SK-N-SH (cell line): Measurements from ENCODE around the gene AHRR.

Experiments used
- CHD2 ChIP-seq: fragments of 150-350 bp; IDR thresholded peaks from 2 replicates; pipeline ENCODE4 v1.6.1; 2018; ENCODE audit warnings: low read length; ENCODE audit not compliant: partially characterized antibody
- CTCF ChIP-seq: fragments of 200-600 bp; sonication (generic); IDR thresholded peaks from 2 replicates; pipeline ENCODE4 v1.6.1; 2017; ENCODE audit warnings: antibody characterized with exemption, mild to moderate bottlenecking, moderate library complexity
- FOSL2 ChIP-seq: IDR thresholded peaks from 2 replicates; pipeline ENCODE4 v1.4.0; 2012; ENCODE audit warnings: low read depth, mild to moderate bottlenecking, moderate library complexity, borderline replicate concordance
- IRF3 ChIP-seq: fragments of 150-350 bp; IDR thresholded peaks from 2 replicates; pipeline ENCODE4 v1.6.1; 2016; ENCODE audit warnings: mild to moderate bottlenecking, low read depth, low read length
- JUND ChIP-seq: IDR thresholded peaks from 2 replicates; pipeline ENCODE4 v1.4.0; 2012
- NFIC ChIP-seq: IDR thresholded peaks from 2 replicates; pipeline ENCODE4 v1.4.0; 2012; ENCODE audit warnings: borderline replicate concordance
- POLR2AphosphoS5 ChIP-seq: IDR thresholded peaks from 2 replicates; pipeline ENCODE4 v1.6.1; 2012; ENCODE audit warnings: low read depth, low read length
- REST ChIP-seq: IDR thresholded peaks from 2 replicates; pipeline ENCODE4 v1.6.1; 2012; ENCODE audit warnings: mild to moderate bottlenecking, low read depth, low read length, moderate library complexity
- TAF1 ChIP-seq: IDR thresholded peaks from 2 replicates; pipeline ENCODE4 v1.6.1; 2012; ENCODE audit warnings: low read depth, mild to moderate bottlenecking, low read length, moderate library complexity, borderline replicate concordance
- TEAD4 ChIP-seq: IDR thresholded peaks from 2 replicates; pipeline ENCODE4 v1.4.0; 2012; ENCODE audit warnings: mild to moderate bottlenecking, borderline replicate concordance; ENCODE audit not compliant: insufficient read depth
- ZBTB33 ChIP-seq: IDR thresholded peaks from 2 replicates; pipeline ENCODE4 v1.4.0; 2012; ENCODE audit warnings: low read depth, borderline replicate concordance

GRCh38 chr5:426392-426976 lies 105.0 kb downstream of the AHRR start:
- no peak for TF ChIP-seq TAF1
- no peak for TF ChIP-seq CTCF
- TF ChIP-seq CHD2 = no peak
- TF ChIP-seq JUND = no peak
- no peak for TF ChIP-seq FOSL2
- no peak for TF ChIP-seq TEAD4
- TF ChIP-seq NFIC = no peak
- no peak for TF ChIP-seq IRF3
- TF ChIP-seq POLR2AphosphoS5 = no peak
- no peak for TF ChIP-seq REST
- no peak for TF ChIP-seq ZBTB33
